Loucy (cell line): ENCODE results near the gene IFI44L.

Experiments used
- H2AFZ ChIP-seq: fragments of 200-600 bp; sonication (generic); 2 replicates; pipeline ENCODE4 v1.6.0; 2016; ENCODE audit warnings: antibody characterized with exemption, mild to moderate bottlenecking, low read length, moderate library complexity
- H3F3A ChIP-seq: fragments of 200-600 bp; 2 replicates; pipeline ENCODE4 v1.6.0; 2016; ENCODE audit warnings: antibody characterized with exemption, low read depth, mild to moderate bottlenecking
- H3K27me3 ChIP-seq: fragments of 200-600 bp; sonication (generic); 2 replicates; pipeline ENCODE4 v1.6.1; 2014; ENCODE audit warnings: low read length, mild to moderate bottlenecking; ENCODE audit not compliant: insufficient read depth, poor library complexity, severe bottlenecking
- H3K36me3 ChIP-seq: fragments of 200-600 bp; sonication (generic); 2 replicates; pipeline ENCODE4 v1.6.1; 2016; ENCODE audit warnings: low read length; ENCODE audit not compliant: insufficient read depth
- H3K4me1 ChIP-seq: fragments of 200-600 bp; sonication (generic); 2 replicates; pipeline ENCODE4 v1.5.1; 2014; ENCODE audit warnings: low read length, mild to moderate bottlenecking; ENCODE audit not compliant: insufficient read depth, poor library complexity, severe bottlenecking
- H3K4me2 ChIP-seq: fragments of 200-600 bp; sonication (generic); 2 replicates; pipeline ENCODE4 v1.6.0; 2014; ENCODE audit warnings: antibody characterized with exemption, low read length, low read depth, mild to moderate bottlenecking; ENCODE audit not compliant: poor library complexity, severe bottlenecking
- H3K4me3 ChIP-seq: fragments of 200-600 bp; sonication (generic); 2 replicates; pipeline ENCODE4 v1.5.1; 2014; ENCODE audit warnings: low read length, mild to moderate bottlenecking, mixed read lengths; ENCODE audit not compliant: poor library complexity, severe bottlenecking
- H3K79me2 ChIP-seq: fragments of 200-600 bp; sonication (generic); 2 replicates; pipeline ENCODE4 v1.6.1; 2014; ENCODE audit warnings: low read length; ENCODE audit not compliant: insufficient read depth
- H3K9ac ChIP-seq: fragments of 200-600 bp; sonication (generic); 2 replicates; pipeline ENCODE4 v1.6.0; 2014; ENCODE audit warnings: mild to moderate bottlenecking, low read depth, low read length, moderate library complexity; ENCODE audit not compliant: poor library complexity, severe bottlenecking
- H3K9me2 ChIP-seq: fragments of 200-600 bp; sonication (generic); replicated peaks from 2 replicates; pipeline ENCODE4 v1.6.1; 2016; ENCODE audit warnings: low read depth, low read length, mixed read lengths
- H3K9me3 ChIP-seq: fragments of 200-600 bp; sonication (generic); 2 replicates; pipeline ENCODE4 v1.6.1; 2014; ENCODE audit warnings: mild to moderate bottlenecking, antibody characterized with exemption, low read length, low read depth; ENCODE audit not compliant: insufficient read depth
- H4K20me1 ChIP-seq: fragments of 200-600 bp; sonication (generic); 2 replicates; pipeline ENCODE4 v1.6.0; 2014; ENCODE audit warnings: antibody characterized with exemption, low read length, mild to moderate bottlenecking; ENCODE audit not compliant: insufficient read depth, poor library complexity, severe bottlenecking
- EZH2phosphoT487 ChIP-seq: fragments of 200-600 bp; IDR thresholded peaks from 2 replicates; pipeline ENCODE4 v1.6.1; 2018; ENCODE audit warnings: antibody characterized with exemption, mild to moderate bottlenecking, moderate library complexity, borderline replicate concordance
- TF ChIP-seq, protein P1 (sequence below): fragments of 200-600 bp; sonication (generic); conservative IDR thresholded peaks from 2 replicates; pipeline ENCODE4 v1.5.1; 2014; ENCODE audit warnings: mild to moderate bottlenecking, antibody characterized with exemption, low read length

Gene IFI44L

DNA sequence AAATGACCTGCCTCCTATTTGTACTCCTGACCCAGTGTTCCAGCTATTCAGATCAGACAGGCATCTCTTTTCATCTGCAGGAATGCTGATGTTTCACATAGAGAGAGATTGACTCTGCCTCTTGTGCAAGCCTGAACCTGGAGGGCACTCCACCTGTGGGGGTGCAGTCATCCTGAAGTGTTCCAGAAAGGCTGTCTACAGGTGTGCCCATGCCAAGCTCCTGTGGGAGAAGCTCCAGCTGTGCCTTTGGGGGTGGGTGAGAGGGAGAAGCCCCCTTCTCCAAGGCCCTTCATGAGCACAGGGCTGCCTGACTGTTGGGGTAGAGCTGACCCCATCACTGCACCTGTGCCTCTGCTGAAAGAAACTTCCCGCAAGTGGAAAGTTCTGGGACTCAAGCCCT, 52.2 kb downstream of the IFI44L start:
- H3K27me3 ChIP-seq: no peaks in the 10 kb centered on the region
- no peak overlapping the region for H3K4me2 ChIP-seq
- H3F3A ChIP-seq: no peaks in the 10 kb centered on the region
- no peaks in the 10 kb centered on the region for H3K9me3 ChIP-seq
- H3K36me3 ChIP-seq: no peaks in the 10 kb centered on the region
- H4K20me1 ChIP-seq: no peaks in the 10 kb centered on the region
- no peaks in the 10 kb centered on the region for H3K9me2 ChIP-seq
- H3K4me3 ChIP-seq: no peak overlapping the region
- no peaks in the 10 kb centered on the region for H3K4me1 ChIP-seq
- H3K9ac ChIP-seq: no peak overlapping the region
- no peak overlapping the region for H2AFZ ChIP-seq
- TF ChIP-seq EZH2phosphoT487: no peak
- TF ChIP-seq, protein P1, sequence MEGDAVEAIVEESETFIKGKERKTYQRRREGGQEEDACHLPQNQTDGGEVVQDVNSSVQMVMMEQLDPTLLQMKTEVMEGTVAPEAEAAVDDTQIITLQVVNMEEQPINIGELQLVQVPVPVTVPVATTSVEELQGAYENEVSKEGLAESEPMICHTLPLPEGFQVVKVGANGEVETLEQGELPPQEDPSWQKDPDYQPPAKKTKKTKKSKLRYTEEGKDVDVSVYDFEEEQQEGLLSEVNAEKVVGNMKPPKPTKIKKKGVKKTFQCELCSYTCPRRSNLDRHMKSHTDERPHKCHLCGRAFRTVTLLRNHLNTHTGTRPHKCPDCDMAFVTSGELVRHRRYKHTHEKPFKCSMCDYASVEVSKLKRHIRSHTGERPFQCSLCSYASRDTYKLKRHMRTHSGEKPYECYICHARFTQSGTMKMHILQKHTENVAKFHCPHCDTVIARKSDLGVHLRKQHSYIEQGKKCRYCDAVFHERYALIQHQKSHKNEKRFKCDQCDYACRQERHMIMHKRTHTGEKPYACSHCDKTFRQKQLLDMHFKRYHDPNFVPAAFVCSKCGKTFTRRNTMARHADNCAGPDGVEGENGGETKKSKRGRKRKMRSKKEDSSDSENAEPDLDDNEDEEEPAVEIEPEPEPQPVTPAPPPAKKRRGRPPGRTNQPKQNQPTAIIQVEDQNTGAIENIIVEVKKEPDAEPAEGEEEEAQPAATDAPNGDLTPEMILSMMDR: no peak
- H3K79me2 ChIP-seq: no peaks in the 10 kb centered on the region

DNA sequence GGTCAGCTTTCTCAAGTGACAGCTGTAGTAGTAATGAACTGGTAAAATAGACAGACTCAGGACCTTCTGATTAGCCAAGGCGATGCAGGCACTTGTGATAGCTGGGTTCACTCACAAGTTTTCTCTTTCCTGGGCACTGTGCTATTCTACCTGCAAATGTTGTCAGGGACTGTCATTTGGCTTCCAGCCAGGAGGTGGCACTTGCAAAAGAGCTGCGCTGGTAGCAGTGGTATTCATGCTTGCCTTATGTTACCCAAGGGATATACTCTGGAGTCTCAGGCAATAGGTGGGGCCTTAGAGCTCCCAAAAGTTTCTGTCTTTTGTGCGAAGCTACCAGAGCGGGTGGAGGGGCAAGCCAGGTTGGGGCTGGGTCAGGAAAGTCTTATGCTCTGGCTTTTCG, 52.9 kb downstream of the IFI44L start:
- Histone ChIP-seq H3K4me1 (peaks cover 2% of the 10 kb centered on the region), H2AFZ (no peak overlapping the region), H3K9me3 (no peaks in the 10 kb centered on the region), H3K27me3 (no peaks in the 10 kb centered on the region), H3K9me2 (no peaks in the 10 kb centered on the region), H3F3A (no peaks in the 10 kb centered on the region), H3K4me3 (no peak overlapping the region), H3K36me3 (no peaks in the 10 kb centered on the region), H3K9ac (no peak overlapping the region), H3K4me2 (no peak overlapping the region), H3K79me2 (no peaks in the 10 kb centered on the region), H4K20me1 (no peaks in the 10 kb centered on the region)
- TF ChIP-seq EZH2phosphoT487: no peak
- TF ChIP-seq, protein P1: peak; percentile 51

DNA sequence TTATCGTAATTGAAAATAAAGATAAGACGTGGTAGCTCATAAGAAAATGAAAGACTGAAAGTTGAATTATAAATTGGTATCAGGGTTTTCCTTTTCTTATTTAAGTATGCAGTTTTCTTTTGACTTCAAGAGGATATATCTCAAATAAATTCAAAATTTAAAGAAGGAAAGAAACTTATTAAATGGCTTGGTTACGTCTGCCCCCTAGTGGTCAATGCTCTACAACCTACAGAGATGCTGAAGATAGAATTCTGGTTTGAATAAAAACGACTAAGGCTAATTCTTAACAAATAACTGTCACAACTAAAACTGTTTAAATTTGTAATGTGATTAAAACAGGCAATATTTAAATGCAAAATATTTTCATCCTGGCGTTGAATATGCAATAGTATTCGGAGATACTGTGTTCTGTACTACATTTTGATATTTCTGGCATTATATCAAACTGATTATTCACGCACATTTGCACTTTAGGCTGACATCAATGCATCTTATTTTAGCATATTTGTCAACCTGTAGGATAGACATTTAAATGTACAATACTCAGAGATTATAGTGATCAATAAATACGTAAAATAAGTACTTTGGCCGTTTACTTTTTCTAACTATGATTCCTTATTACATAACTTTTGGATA, 56.2 kb downstream of the IFI44L start:
- peaks cover 6% of the 10 kb centered on the region for H3K4me1 ChIP-seq
- H3K9me2 ChIP-seq: no peaks in the 10 kb centered on the region
- H3K79me2 ChIP-seq: no peaks in the 10 kb centered on the region
- H3K4me3 ChIP-seq: no peak overlapping the region
- H3K36me3 ChIP-seq: no peaks in the 10 kb centered on the region
- 0 out of 2 replicates have a peak overlapping the region, but pooled peaks have one; percentile 45 for H2AFZ ChIP-seq
- H3K4me2 ChIP-seq: no peak overlapping the region
- H4K20me1 ChIP-seq: no peaks in the 10 kb centered on the region
- no peaks in the 10 kb centered on the region for H3K27me3 ChIP-seq
- TF ChIP-seq, protein P1: peak; percentile 95
- no peak for TF ChIP-seq EZH2phosphoT487
- no peak overlapping the region for H3K9ac ChIP-seq
- no peaks in the 10 kb centered on the region for H3F3A ChIP-seq
- H3K9me3 ChIP-seq: no peaks in the 10 kb centered on the region
